HCT116 (cell line): ENCODE measurements around the gene LYRM1. TPM values are rescaled to one million over a fixed set of nuclear protein-coding genes. Genes with fewer than 3 reads are reported as not detected.

ENCODE experiments used
- CEBPB ChIP-seq: IDR thresholded peaks from 2 replicates; pipeline ENCODE4 v1.6.1; 2012; ENCODE audit warnings: low read depth
- EGR1 ChIP-seq: IDR thresholded peaks from 2 replicates; pipeline ENCODE4 v1.6.1; 2012; ENCODE audit warnings: low read depth
- ELF1 ChIP-seq: IDR thresholded peaks from 2 replicates; pipeline ENCODE4 v1.6.1; 2012; ENCODE audit warnings: low read depth, borderline replicate concordance
- EZH2phosphoT487 ChIP-seq: fragments of 200-600 bp; IDR thresholded peaks from 2 replicates; pipeline ENCODE4 v1.6.1; 2018; ENCODE audit warnings: antibody characterized with exemption, borderline replicate concordance
- JUND ChIP-seq: IDR thresholded peaks from 2 replicates; pipeline ENCODE4 v1.6.1; 2012
- MAX ChIP-seq: IDR thresholded peaks from 2 replicates; pipeline ENCODE4 v1.6.1; 2012
- RAD21 ChIP-seq: IDR thresholded peaks from 2 replicates; pipeline ENCODE4 v1.6.1; 2012; ENCODE audit warnings: low read depth, mild to moderate bottlenecking
- SIN3A ChIP-seq: IDR thresholded peaks from 2 replicates; pipeline ENCODE4 v1.6.1; 2012; ENCODE audit warnings: low read depth
- SP1 ChIP-seq: IDR thresholded peaks from 2 replicates; pipeline ENCODE4 v1.6.1; 2012; ENCODE audit warnings: low read depth
- TCF7L2 ChIP-seq: IDR thresholded peaks from 2 replicates; pipeline ENCODE4 v1.7.0; 2011; ENCODE audit warnings: borderline replicate concordance, inconsistent platforms; ENCODE audit not compliant: insufficient read depth, insufficient read length; ENCODE audit errors: extremely low read depth
- ZBTB33 ChIP-seq: IDR thresholded peaks from 2 replicates; pipeline ENCODE4 v1.6.1; 2011; ENCODE audit warnings: mild to moderate bottlenecking, low read length, moderate library complexity; ENCODE audit not compliant: insufficient replicate concordance; ENCODE audit errors: extremely low read depth
- ZNF274 ChIP-seq: fragments of 200-500 bp; sonication (Bioruptor generic); IDR thresholded peaks from 2 replicates; pipeline ENCODE4 v1.6.1; 2014; ENCODE audit warnings: mild to moderate bottlenecking, low read depth, low read length, inconsistent platforms
- total RNA-seq: library from RNA; stranded (reverse); gene quantifications from one replicate; pipeline ENCODE4 v1.2.1, GENCODE V29; 2021; ENCODE audit not compliant: unreplicated experiment
- TF ChIP-seq, protein P1 (sequence below): IDR thresholded peaks from 2 replicates; pipeline ENCODE4 v1.6.1; 2012; ENCODE audit warnings: low read depth

LYRM1 gene
- total RNA-seq, 1 experiment from 2014 or later = 26.7 TPM

DNA sequence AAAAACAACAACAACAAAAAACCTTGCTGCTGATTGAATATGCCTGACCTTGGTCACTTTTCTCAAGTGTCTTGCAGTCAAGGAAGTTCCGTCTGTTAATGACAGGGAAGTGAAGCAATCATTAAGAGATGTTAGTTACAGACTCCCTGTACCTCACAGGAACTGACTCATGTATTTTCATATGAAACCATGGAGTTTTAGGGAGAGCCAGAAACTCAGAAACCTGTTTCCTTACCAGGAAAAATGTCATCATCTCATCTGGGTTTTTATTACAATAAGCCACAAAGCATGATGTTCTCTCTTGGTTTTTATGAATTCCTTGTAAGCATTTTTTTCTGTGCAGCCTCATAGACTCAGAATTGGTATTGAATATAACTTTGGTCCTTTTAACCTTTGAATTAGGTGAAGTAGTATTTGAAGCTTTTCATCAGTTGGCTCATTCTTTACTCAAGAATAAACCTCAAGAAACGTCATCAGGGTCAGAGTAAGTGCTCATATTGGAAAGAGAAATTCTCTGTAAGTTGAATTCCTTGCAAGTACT, 10.3 kb downstream of the LYRM1 start (continued):
- TF ChIP-seq ZBTB33 (no peak), ELF1 (no peak), TCF7L2 (no peak), JUND (peak; percentile 84), EZH2phosphoT487 (no peak), CEBPB (peak; percentile 98), ZNF274 (no peak), MAX (peak; percentile 31; the same call in 1 of the 2 replicates), SIN3A (0 out of 2 replicates have a peak, but pooled peaks have one; percentile 36), EGR1 (no peak), RAD21 (peak; percentile 10; the same call in 1 of the 2 replicates), SP1 (peak; percentile 92)
- TF ChIP-seq, protein P1, sequence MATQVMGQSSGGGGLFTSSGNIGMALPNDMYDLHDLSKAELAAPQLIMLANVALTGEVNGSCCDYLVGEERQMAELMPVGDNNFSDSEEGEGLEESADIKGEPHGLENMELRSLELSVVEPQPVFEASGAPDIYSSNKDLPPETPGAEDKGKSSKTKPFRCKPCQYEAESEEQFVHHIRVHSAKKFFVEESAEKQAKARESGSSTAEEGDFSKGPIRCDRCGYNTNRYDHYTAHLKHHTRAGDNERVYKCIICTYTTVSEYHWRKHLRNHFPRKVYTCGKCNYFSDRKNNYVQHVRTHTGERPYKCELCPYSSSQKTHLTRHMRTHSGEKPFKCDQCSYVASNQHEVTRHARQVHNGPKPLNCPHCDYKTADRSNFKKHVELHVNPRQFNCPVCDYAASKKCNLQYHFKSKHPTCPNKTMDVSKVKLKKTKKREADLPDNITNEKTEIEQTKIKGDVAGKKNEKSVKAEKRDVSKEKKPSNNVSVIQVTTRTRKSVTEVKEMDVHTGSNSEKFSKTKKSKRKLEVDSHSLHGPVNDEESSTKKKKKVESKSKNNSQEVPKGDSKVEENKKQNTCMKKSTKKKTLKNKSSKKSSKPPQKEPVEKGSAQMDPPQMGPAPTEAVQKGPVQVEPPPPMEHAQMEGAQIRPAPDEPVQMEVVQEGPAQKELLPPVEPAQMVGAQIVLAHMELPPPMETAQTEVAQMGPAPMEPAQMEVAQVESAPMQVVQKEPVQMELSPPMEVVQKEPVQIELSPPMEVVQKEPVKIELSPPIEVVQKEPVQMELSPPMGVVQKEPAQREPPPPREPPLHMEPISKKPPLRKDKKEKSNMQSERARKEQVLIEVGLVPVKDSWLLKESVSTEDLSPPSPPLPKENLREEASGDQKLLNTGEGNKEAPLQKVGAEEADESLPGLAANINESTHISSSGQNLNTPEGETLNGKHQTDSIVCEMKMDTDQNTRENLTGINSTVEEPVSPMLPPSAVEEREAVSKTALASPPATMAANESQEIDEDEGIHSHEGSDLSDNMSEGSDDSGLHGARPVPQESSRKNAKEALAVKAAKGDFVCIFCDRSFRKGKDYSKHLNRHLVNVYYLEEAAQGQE = no peak
